Stimulated activated CD8-positive, alpha-beta memory T cell treated with anti-CD3 and anti-CD28 coated beads, Interleukin-15, amount 100 ng/mL, for 48 hours (primary cell): ENCODE data around the gene DTNB.

Experiments used
- DNase-seq, 2 donors: peaks; one replicate each; pipeline ENCODE4 v3.0.0-alpha.2; 2020; ENCODE audit warnings: low read depth in 2 of 2

The DTNB gene

DNA sequence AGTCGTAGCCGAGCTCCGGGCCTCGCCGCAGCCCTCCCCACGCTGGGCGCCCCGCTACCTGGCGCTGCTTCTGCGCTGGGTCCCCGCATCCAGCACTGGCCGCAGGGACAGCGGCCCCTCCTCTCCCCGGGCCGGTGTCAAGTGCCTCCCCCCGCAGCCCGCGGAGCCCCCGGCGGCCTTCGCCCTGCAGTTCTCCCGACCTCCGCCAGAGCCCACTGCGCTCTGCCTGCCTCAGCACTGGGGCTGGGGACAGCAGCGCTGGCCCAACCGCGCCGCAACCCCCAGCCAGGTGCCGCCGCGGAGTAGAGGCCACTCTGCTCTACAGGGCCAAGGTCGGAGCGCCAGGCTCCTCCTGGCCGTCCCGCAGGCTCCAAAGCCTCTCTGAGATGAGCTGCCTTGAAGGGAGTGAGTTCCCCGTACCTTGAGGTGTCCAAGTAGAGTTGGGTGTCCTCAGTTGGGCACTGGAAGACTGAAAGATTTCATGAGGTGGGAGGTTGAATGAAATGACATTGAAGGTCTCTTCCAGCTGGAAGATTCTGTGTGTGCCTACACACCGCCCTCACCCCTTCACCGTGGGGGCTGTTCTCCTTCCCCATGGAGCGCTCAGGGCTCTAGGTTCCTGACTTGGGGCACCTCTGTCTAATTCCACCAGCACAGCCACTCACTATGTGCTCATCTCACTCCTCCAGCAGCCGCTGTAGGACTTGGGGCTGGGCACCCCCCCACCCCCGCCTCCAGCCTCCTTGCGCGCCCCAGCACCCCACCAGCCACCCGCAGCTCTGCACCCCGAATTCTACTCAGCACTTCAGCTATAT is 330.8 kb downstream of the DTNB start:
- peak; percentile 75 to 79 for DNase-seq

DNA sequence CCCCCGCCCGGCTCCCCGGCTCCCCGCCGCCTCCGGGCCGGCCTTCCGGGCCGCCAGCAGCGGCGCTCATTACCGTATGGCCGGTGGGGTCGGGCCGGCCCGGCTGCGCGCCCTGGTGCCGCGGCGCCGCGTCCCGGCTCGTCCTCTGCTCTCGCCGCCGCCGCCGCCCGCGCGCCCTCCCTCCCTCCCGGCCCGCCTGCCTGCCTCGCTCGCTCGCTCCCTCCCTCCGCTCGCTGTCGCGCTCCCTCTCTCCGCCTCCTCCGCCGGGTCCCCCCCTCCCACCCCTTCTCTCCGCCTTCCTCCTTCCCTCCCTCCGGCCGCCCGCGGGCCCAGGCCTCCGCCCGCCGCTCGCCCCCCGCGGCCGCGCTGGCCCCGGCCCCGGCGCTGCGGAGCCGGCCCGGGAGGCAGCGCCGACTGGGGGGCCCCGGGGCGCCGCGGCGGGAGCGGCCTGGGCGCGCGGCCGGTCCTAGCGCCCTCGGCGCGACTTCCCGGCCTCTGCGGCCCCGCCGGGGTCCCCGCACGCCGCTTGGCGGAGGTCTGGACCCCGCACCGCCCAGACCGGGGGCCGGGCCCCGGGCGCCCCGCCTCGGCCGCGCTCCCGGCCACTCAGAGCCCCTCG is 331.5 kb downstream of the DTNB start, which contains the start of gene DNMT3A:
TSS of gene DNMT3A (minus strand) at position 173 of the 619 bp plus-strand sequence. CDS start 27,941 bp downstream, outside the sequence.
- DNase-seq = peak; percentile 48 to 55

- no peak for DNase-seq
Observed at GRCh38 chr2:25341011-25341727, 332.2 kb downstream of the DTNB start.

- no peak for DNase-seq
Observed at GRCh38 chr2:25340181-25340921, 333.0 kb downstream of the DTNB start.

GRCh38 chr2:25339791-25340180 is 333.6 kb downstream of the DTNB start:
- DNase-seq = no peak

GRCh38 chr2:25339211-25339674 is 334.1 kb downstream of the DTNB start:
- DNase-seq = no peak

DNA sequence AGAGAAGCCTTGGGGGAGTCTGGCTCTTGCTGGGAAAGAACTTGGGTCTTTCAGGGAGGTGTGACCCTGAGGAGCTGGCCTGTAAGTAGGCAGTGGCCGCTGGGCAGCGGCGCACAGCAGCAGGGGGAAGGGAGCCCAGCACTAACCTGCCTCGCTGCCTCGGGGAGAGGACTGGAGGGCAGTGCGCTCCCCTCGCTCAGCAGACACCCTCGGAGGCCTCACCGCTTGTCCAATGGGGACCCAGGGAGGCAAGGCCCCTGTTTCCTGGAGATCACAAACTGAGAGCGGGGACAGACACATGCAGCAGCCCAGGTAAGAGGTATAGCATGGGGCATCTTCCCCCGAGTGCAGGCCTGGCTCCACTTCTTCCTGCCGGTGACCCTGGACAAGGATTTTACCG is 335.0 kb downstream of the DTNB start:
- no peak for DNase-seq

- no peak for DNase-seq
Observed at GRCh38 chr2:25337891-25338290, 335.5 kb downstream of the DTNB start.

DNA sequence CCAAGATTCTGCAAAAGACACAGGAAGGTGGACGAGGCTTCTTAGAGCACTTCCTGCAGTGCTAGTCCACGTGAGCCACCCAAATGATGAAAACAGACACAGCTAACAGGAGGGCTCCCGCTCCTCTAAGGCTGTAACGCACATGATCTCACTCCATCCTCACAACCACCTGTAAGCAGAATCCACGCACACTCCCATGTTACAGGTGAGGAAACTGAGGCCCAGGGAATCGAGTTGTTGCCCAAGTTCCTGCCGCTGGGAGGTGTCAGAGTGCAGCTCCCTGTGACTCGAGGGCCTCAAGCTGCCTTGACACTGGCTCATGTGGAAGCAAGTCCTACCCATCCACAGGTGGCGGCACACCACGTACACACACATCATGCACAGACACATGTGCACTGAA is 336.1 kb downstream of the DTNB start:
- no peak for DNase-seq

- DNase-seq = no peak
Observed at GRCh38 chr2:25336383-25336841, 337.0 kb downstream of the DTNB start.

GRCh38 chr2:25335971-25336370 is 337.4 kb downstream of the DTNB start:
- no peak for DNase-seq

- no peak for DNase-seq
Observed at GRCh38 chr2:25335204-25335603, 338.2 kb downstream of the DTNB start.

DNA sequence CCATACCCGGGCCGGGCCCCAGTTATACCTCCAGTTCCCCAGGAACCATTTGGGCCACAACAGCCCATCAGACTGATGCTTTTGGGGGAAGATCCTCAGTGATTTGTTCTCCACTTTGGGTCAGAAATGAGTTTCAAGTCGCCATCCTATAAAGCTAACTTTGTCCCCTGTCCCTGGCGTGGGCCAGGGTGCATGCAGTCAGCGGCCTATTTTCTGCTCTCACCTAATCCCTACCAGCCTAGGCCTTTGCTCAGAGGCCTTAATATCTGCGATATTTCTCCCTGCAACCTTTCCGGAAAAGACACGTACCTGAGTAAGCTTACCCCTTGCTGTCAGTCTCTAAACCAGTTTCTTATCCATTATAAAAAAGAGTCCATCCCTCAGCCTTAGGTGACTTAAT is 338.9 kb downstream of the DTNB start:
- no peak for DNase-seq

DNA sequence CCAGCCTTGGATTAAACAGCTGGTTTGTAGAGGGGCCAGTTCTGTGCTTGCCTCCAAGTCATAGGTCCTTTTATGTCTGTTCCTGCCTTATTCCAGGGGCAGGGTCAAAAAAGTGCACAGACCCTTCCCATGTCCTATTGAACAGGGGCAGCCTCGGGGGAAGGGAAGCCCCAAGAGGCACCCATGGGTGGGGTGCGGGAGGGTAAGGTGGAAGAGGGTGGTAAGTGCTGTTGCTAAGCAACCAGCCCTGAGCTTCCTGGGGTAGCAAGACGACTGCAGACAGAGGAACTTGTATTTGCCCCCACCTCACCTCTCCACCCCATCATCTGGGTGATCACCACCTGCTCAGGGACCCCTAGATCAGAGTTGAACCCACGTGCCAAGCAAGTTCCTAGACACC is 339.4 kb downstream of the DTNB start:
- DNase-seq = no peak

- no peak for DNase-seq
Observed at GRCh38 chr2:25332571-25332970, 340.8 kb downstream of the DTNB start.

DNA sequence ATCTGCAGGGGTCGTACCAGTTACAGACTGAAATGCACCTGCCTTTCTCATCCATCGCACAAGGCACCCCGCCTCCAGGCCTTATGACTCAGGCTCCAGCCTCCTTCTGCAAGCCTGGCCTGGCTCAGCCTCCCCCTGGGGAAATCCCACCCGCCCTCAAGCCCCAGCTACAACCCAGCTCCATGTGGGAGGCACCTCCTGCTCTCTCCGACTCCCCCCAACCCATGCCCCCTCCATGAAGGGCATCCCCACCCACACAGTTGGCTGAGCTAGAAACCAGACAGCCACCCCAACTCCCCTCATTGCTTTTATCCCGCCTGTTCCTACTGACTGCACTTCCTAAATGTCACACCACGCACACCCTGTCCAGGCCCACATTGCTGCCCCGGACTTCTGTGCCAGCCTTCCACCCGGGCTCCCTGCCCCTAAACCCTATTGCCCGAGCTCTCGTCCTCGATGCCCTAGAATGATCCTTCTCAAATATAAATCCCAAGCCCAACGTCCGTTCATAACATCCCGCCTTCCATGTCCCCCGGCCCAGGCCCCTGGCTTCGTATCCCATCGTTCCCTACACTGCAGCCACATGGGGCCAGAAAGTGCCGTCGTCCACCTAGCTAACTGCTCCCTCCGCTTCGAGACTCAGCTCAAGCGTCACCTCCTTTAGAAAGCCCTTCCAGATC is 341.6 kb downstream of the DTNB start:
- peak in 1 of 2 donors; percentile 47 for DNase-seq

GRCh38 chr2:25330937-25331336 is 342.4 kb downstream of the DTNB start:
- DNase-seq = no peak

DNA sequence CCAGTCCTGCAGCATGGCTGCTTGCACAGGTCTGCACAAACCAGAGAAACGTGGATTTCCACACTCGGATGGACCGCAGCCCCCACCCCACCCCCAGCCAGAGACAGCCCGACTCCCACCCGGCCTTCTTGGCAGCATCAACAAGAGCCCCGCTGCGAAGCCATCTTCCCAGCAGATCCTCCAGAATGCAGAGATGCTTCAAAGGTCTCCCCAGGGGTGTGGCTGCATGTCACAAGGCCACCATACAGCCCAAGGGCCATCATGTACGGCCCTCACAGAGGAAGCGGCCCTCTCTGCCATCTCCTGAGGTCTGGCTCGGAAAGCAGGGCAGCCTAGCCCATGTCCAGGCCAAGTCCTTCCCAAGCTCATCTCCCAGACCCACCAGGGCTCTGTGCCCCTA is 343.1 kb downstream of the DTNB start:
- DNase-seq = no peak

GRCh38 chr2:25328152-25329085 is 345.0 kb downstream of the DTNB start:
- no peak for DNase-seq
